Measurements from ENCODE around the gene RAB1A. TPM values are rescaled to one million over a fixed set of nuclear protein-coding genes. Genes with fewer than 3 reads are reported as not detected.

Gene RAB1A
- total RNA-seq, 1 experiment from 2014 or later = 165 TPM

- Histone ChIP-seq H3K9me3 (ENCODE audit: insufficient read depth, low read depth) (no peaks in the 10 kb centered on the region), H3K4me1 (replicated peaks; ENCODE audit: insufficient read depth) (peaks cover 14% of the 10 kb centered on the region), H3K4me3 (peak overlapping the region; percentile 86), H3K27ac (no peak overlapping the region), H3K36me3 (ENCODE audit: low read depth) (no peaks in the 10 kb centered on the region), H3F3A (ENCODE audit: insufficient read depth, low read depth) (peaks cover 9% of the 10 kb centered on the region; the same call in 1 of the 2 replicates), H3K79me2 (ENCODE audit: low read depth) (no peaks in the 10 kb centered on the region), H3K9me2 (ENCODE audit: insufficient read depth) (no peaks in the 10 kb centered on the region), H2AFZ (peak overlapping the region; percentile 99; the same call in 1 of the 2 replicates), H3K4me2 (peak overlapping the region; percentile 90), H4K20me1 (ENCODE audit: insufficient read depth) (no peaks in the 10 kb centered on the region; the same call in 1 of the 2 replicates), H3K27me3 (ENCODE audit: insufficient read depth, low read depth) (no peaks in the 10 kb centered on the region)
- DNase-seq = no peak
- ChIA-PET POLR2A (ENCODE audit: unreplicated experiment) (interaction anchor here (0.6 kb wide), 1 partner anchor 199 kb away, joined by 7 read pairs; no protein-coding TSS in a partner anchor), CTCF (no interaction called here)
- TF ChIP-seq CTCF (conservative IDR thresholded peaks at IDR 0.05) (no peak), EZH2 (IDR thresholded peaks at IDR 0.05; ENCODE audit: low read depth) (no peak)
- intact Hi-C loops (cut with micrococcal nuclease; ENCODE audit: unreplicated experiment) = loop anchor here (5.0 kb wide), 1 partner anchor 170 kb away; the partner anchor contains the start of gene ACTR2
- no TSS peak for BruUV-seq (replicated peaks)
Observed at GRCh38 chr2:65057054-65057375, 72.9 kb downstream of the RAB1A start.

- Histone ChIP-seq H2AFZ (peak within 1 kb of the TSS; percentile 99), H3K79me2 (ENCODE audit: low read depth) (no peaks in the 10 kb centered on the region), H3K27ac (no peak within 1 kb of the TSS), H3K9me3 (ENCODE audit: insufficient read depth, low read depth) (no peaks in the 10 kb centered on the region), H3K9me2 (ENCODE audit: insufficient read depth) (no peaks in the 10 kb centered on the region), H3K27me3 (ENCODE audit: insufficient read depth, low read depth) (no peaks in the 10 kb centered on the region), H4K20me1 (ENCODE audit: insufficient read depth) (no peaks in the 10 kb centered on the region; the same call in 1 of the 2 replicates), H3K4me3 (peak within 1 kb of the TSS; percentile 86), H3F3A (ENCODE audit: insufficient read depth, low read depth) (peaks cover 9% of the 10 kb centered on the region; the same call in 1 of the 2 replicates), H3K36me3 (ENCODE audit: low read depth) (no peaks in the 10 kb centered on the region), H3K4me2 (peak within 1 kb of the TSS; percentile 90), H3K4me1 (replicated peaks; ENCODE audit: insufficient read depth) (peaks cover 14% of the 10 kb centered on the region)
- ChIA-PET POLR2A (ENCODE audit: unreplicated experiment) (interaction anchor here (0.5 to 0.7 kb wide), 4 partner anchors 10 to 152 kb away, joined by 3 to 11 read pairs (median 4); no protein-coding TSS in a partner anchor), CTCF (interaction anchor here (0.6 to 1.1 kb wide), 2 partner anchors 112 to 171 kb away, joined by 5 read pairs; partner anchors contain the start of gene ACTR2)
- BruUV-seq (replicated peaks) = no TSS peak
- peak; percentile 95 to 97 for DNase-seq
- intact Hi-C loops (cut with micrococcal nuclease; ENCODE audit: unreplicated experiment) = loop anchor here (5.0 kb wide), 1 partner anchor 171 kb away; the partner anchor contains the start of gene ACTR2
- TF ChIP-seq CTCF (conservative IDR thresholded peaks at IDR 0.05) (no peak), EZH2 (IDR thresholded peaks at IDR 0.05; ENCODE audit: low read depth) (no peak)
Observed at GRCh38 chr2:65056215-65057053, 73.5 kb downstream of the RAB1A start, which contains the start of gene CEP68. TSS of gene CEP68 (plus strand) at chr2:65056416. CDS start at chr2:65069445, 13,029 bp downstream.

GRCh38 chr2:65055422-65056214 lies 74.3 kb downstream of the RAB1A start:
- no peak for TF ChIP-seq CTCF (conservative IDR thresholded peaks at IDR 0.05)
- TF ChIP-seq EZH2 (IDR thresholded peaks at IDR 0.05; ENCODE audit: low read depth) = no peak
- intact Hi-C loops (cut with micrococcal nuclease; ENCODE audit: unreplicated experiment) = loop anchor here (5.0 kb wide), 1 partner anchor 172 kb away; the partner anchor contains the start of gene ACTR2
- CTCF ChIA-PET = interaction anchor here (1.1 kb wide), 1 partner anchor 113 kb away, joined by 5 read pairs; no protein-coding TSS in a partner anchor
- H3K4me1 ChIP-seq (replicated peaks; ENCODE audit: insufficient read depth) = peaks cover 14% of the 10 kb centered on the region
- no peaks in the 10 kb centered on the region for H3K9me3 ChIP-seq (ENCODE audit: insufficient read depth, low read depth)
- no peak for DNase-seq
- H3K9me2 ChIP-seq (ENCODE audit: insufficient read depth) = no peaks in the 10 kb centered on the region
- H3K79me2 ChIP-seq (ENCODE audit: low read depth) = no peaks in the 10 kb centered on the region
- H3K4me3 ChIP-seq = peak overlapping the region; percentile 86
- H3K4me2 ChIP-seq = peak overlapping the region; percentile 90
- peak overlapping the region; percentile 99 for H2AFZ ChIP-seq
- no peaks in the 10 kb centered on the region; the same call in 1 of the 2 replicates for H4K20me1 ChIP-seq (ENCODE audit: insufficient read depth)
- POLR2A ChIA-PET (ENCODE audit: unreplicated experiment) = interaction anchor here (0.5 to 0.7 kb wide), 5 partner anchors 9 to 153 kb away, joined by 3 to 11 read pairs (median 4); no protein-coding TSS in a partner anchor
- no peaks in the 10 kb centered on the region for H3K36me3 ChIP-seq (ENCODE audit: low read depth)
- H3K27ac ChIP-seq = no peak overlapping the region
- no peaks in the 10 kb centered on the region for H3K27me3 ChIP-seq (ENCODE audit: insufficient read depth, low read depth)
- peaks cover 9% of the 10 kb centered on the region; the same call in 1 of the 2 replicates for H3F3A ChIP-seq (ENCODE audit: insufficient read depth, low read depth)
- BruUV-seq (replicated peaks) = no TSS peak
